Naive thymus-derived CD4-positive, alpha-beta T cell (primary cell): Measurements from ENCODE around the gene MYH14. TPM values are rescaled to one million over a fixed set of nuclear protein-coding genes. Genes with fewer than 3 reads are reported as not detected.

Experiments
- ATAC-seq: fragments of 150-1000 bp; cut with Tn5 transposase; 2 replicates; pipeline ENCODE4 v1.10.0; 2021; ENCODE audit warnings: mild to moderate bottlenecking, moderate library complexity
- CTCF ChIA-PET: fragments of 350-600 bp; sonication (Branson Sonifier 250); formaldehyde crosslinking; loops from one replicate; lab custom pipeline; 2021; ENCODE audit warnings: antibody characterized with exemption; lab: Charles Lee
- POLR2A ChIA-PET: fragments of 350-600 bp; sonication (Branson Sonifier 250); formaldehyde crosslinking; loops from one replicate; lab custom pipeline; 2021; ENCODE audit warnings: antibody characterized with exemption, inconsistent platforms; lab: Charles Lee
- DNase-seq, 9 donors: peaks; one replicate each; pipeline versions ENCODE4 v3.0.0 to v3.0.0-alpha.2; 2020 to 2022; ENCODE audit warnings: mixed read lengths in 1 of 9
- H3K27ac ChIP-seq: one replicate; pipeline ENCODE4 v1.7.0; 2013; ENCODE audit warnings: mild to moderate bottlenecking, low read depth, low read length, moderate library complexity
- H3K27me3 ChIP-seq, 2 donors: one replicate each; pipeline ENCODE4 v1.7.0; 2013; ENCODE audit warnings: low read length in 2 of 2, mild to moderate bottlenecking in 2 of 2, moderate library complexity in 2 of 2; ENCODE audit not compliant: control insufficient read depth in 2 of 2, insufficient read depth in 2 of 2
- H3K36me3 ChIP-seq, 3 experiments: 1 replicate in 2 of 3; 2 replicates in 1 of 3; pipeline ENCODE4 v1.7.0; 2013; ENCODE audit warnings: low read length in 3 of 3, mild to moderate bottlenecking in 3 of 3, moderate library complexity in 1 of 3; ENCODE audit not compliant: insufficient read depth in 3 of 3, control insufficient read depth in 2 of 3
- H3K4me1 ChIP-seq, 2 donors: one replicate each; pipeline ENCODE4 v1.7.0; 2013; ENCODE audit warnings: low read length in 2 of 2, mild to moderate bottlenecking in 2 of 2, moderate library complexity in 1 of 2; ENCODE audit not compliant: control insufficient read depth in 2 of 2, insufficient read depth in 2 of 2
- H3K4me3 ChIP-seq: 2 replicates; pipeline ENCODE4 v1.7.0; 2013; ENCODE audit warnings: mild to moderate bottlenecking, low read length
- H3K9me3 ChIP-seq, 3 experiments: 1 replicate in 2 of 3; 2 replicates in 1 of 3; pipeline ENCODE4 v1.7.0; 2013; ENCODE audit warnings: low read length in 3 of 3; ENCODE audit not compliant: control insufficient read depth in 2 of 3
- H3K27ac Mint-ChIP-seq, 9 donors: one replicate each; pipeline ENCODE4 v1.8.0; 2020 to 2022; ENCODE audit warnings: mixed read lengths in 9 of 9, mild to moderate bottlenecking in 8 of 9, moderate library complexity in 5 of 9, inconsistent platforms in 2 of 9
- H3K27me3 Mint-ChIP-seq, 5 donors: one replicate each; pipeline ENCODE4 v1.8.0; 2021 to 2022; ENCODE audit warnings: mixed read lengths in 5 of 5, mild to moderate bottlenecking in 1 of 5
- H3K36me3 Mint-ChIP-seq, 5 donors: one replicate each; pipeline ENCODE4 v1.8.0; 2020 to 2022; ENCODE audit warnings: mixed read lengths in 5 of 5, mild to moderate bottlenecking in 3 of 5, inconsistent platforms in 1 of 5
- H3K4me1 Mint-ChIP-seq, 7 donors: one replicate each; pipeline ENCODE4 v1.8.0; 2020 to 2022; ENCODE audit warnings: mixed read lengths in 7 of 7, mild to moderate bottlenecking in 3 of 7, inconsistent platforms in 1 of 7
- H3K4me3 Mint-ChIP-seq, 10 donors: one replicate each; pipeline ENCODE4 v1.8.0; 2020 to 2022; ENCODE audit warnings: mild to moderate bottlenecking in 10 of 10, mixed read lengths in 10 of 10, moderate library complexity in 6 of 10, inconsistent platforms in 2 of 10
- H3K9me3 Mint-ChIP-seq, 11 donors: one replicate each; pipeline ENCODE4 v1.8.0; 2020 to 2022; ENCODE audit warnings: mixed read lengths in 11 of 11, mild to moderate bottlenecking in 4 of 11, inconsistent platforms in 1 of 11, moderate library complexity in 1 of 11
- intact Hi-C, 2 donors: fragments of 100-400 bp; cut with micrococcal nuclease; formaldehyde crosslinking; loops; one replicate each; pipeline ENCODE4 v1.15.1; 2023
- polyA plus RNA-seq, 2 donors: library from polyadenylated mRNA; unstranded; fragments of 300-500 nt; fragmentation: Illumina TruSeq; gene quantifications; one replicate each; pipeline ENCODE4 v1.2.3, GENCODE V29; 2021
- total RNA-seq, 6 experiments: library from RNA in 5 of 6; stranded (reverse) in 5 of 6; gene quantifications; 1 replicate in 5 of 6; 2 replicates in 1 of 6; pipeline ENCODE4 v1.2.3 and lab custom pipeline; 2021 to 2026

Gene MYH14
- total and polyA plus RNA-seq, 7 experiments from 2014 or later: not detected

GRCh38 chr19:50285833-50286232, 82.4 kb downstream of the MYH14 start:
- Mint-ChIP-seq H3K4me3 (no peak overlapping the region), H3K27ac (no peak overlapping the region), H3K27me3 (peaks cover 0 to 42% (median 32%) of the 10 kb centered on the region in 5 donors), H3K36me3 (peaks cover 0 to 22% (median 0%) of the 10 kb centered on the region in 5 donors), H3K9me3 (peaks cover 7 to 55% (median 22%) of the 10 kb centered on the region in 11 donors), H3K4me1 (peaks cover 0 to 4% (median 2%) of the 10 kb centered on the region in 7 donors)
- no peaks in the 10 kb centered on the region for H3K27me3 ChIP-seq
- intact Hi-C loops: no loop called here
- no peak overlapping the region for H3K27ac ChIP-seq
- DNase-seq (no peak), ATAC-seq (no peak)
- no peak overlapping the region for H3K4me3 ChIP-seq
- H3K36me3 ChIP-seq: no peaks in the 10 kb centered on the region
- POLR2A ChIA-PET: no interaction called here
- H3K4me1 ChIP-seq: no peaks in the 10 kb centered on the region
- peaks cover 0 to 12% (median 0%) of the 10 kb centered on the region in 3 experiments for H3K9me3 ChIP-seq
- CTCF ChIA-PET: no interaction called here

- peaks cover 7 to 55% (median 22%) of the 10 kb centered on the region in 11 donors for H3K9me3 Mint-ChIP-seq
Observed at GRCh38 chr19:50286443-50286842, 83.0 kb downstream of the MYH14 start.

GRCh38 chr19:50287331-50287730, 83.9 kb downstream of the MYH14 start:
- intact Hi-C loops: no loop called here
- H3K27ac Mint-ChIP-seq: no peak overlapping the region
- H3K27ac ChIP-seq: no peak overlapping the region
- peaks cover 0 to 22% (median 0%) of the 10 kb centered on the region in 5 donors for H3K36me3 Mint-ChIP-seq
- H3K4me3 Mint-ChIP-seq: no peak overlapping the region
- peaks cover 0 to 51% (median 32%) of the 10 kb centered on the region in 5 donors for H3K27me3 Mint-ChIP-seq
- no peak for ATAC-seq
- DNase-seq: no peak
- H3K27me3 ChIP-seq: no peaks in the 10 kb centered on the region
- peaks cover 0 to 12% (median 0%) of the 10 kb centered on the region in 3 experiments for H3K9me3 ChIP-seq
- ChIA-PET CTCF (no interaction called here), POLR2A (no interaction called here)
- peaks cover 0 to 4% (median 2%) of the 10 kb centered on the region in 7 donors for H3K4me1 Mint-ChIP-seq
- H3K4me3 ChIP-seq: no peak overlapping the region
- H3K9me3 Mint-ChIP-seq: peaks cover 7 to 55% (median 22%) of the 10 kb centered on the region in 11 donors
- H3K36me3 ChIP-seq: no peaks in the 10 kb centered on the region
- H3K4me1 ChIP-seq: no peaks in the 10 kb centered on the region

More at GRCh38 chr19:50286443-50286842, 83.0 kb downstream of the MYH14 start:
- Histone ChIP-seq H3K27me3 (no peaks in the 10 kb centered on the region), H3K27ac (no peak overlapping the region), H3K9me3 (peaks cover 0 to 12% (median 0%) of the 10 kb centered on the region in 3 experiments), H3K4me1 (no peaks in the 10 kb centered on the region), H3K4me3 (no peak overlapping the region), H3K36me3 (no peaks in the 10 kb centered on the region)
- ATAC-seq (no peak), DNase-seq (no peak)
- Mint-ChIP-seq H3K4me3 (no peak overlapping the region), H3K27me3 (peaks cover 0 to 47% (median 32%) of the 10 kb centered on the region in 5 donors), H3K27ac (no peak overlapping the region), H3K36me3 (peaks cover 0 to 22% (median 0%) of the 10 kb centered on the region in 5 donors), H3K4me1 (peaks cover 0 to 4% (median 2%) of the 10 kb centered on the region in 7 donors)
- POLR2A ChIA-PET: no interaction called here
- CTCF ChIA-PET: no interaction called here
- intact Hi-C loops: no loop called here

GRCh38 chr19:50288954-50289353, 85.5 kb downstream of the MYH14 start:
- peaks cover 7 to 55% (median 26%) of the 10 kb centered on the region in 11 donors for H3K9me3 Mint-ChIP-seq
- Histone ChIP-seq H3K27me3 (no peaks in the 10 kb centered on the region), H3K4me3 (no peak overlapping the region), H3K9me3 (peaks cover 0 to 12% (median 0%) of the 10 kb centered on the region in 3 experiments), H3K4me1 (no peaks in the 10 kb centered on the region), H3K36me3 (no peaks in the 10 kb centered on the region), H3K27ac (no peak overlapping the region)
- ChIA-PET CTCF (no interaction called here), POLR2A (no interaction called here)
- H3K4me3 Mint-ChIP-seq: no peak overlapping the region
- H3K27ac Mint-ChIP-seq: no peak overlapping the region
- no peak for ATAC-seq
- intact Hi-C loops: no loop called here
- H3K27me3 Mint-ChIP-seq: peaks cover 0 to 63% (median 46%) of the 10 kb centered on the region in 5 donors
- H3K4me1 Mint-ChIP-seq: no peaks in the 10 kb centered on the region
- no peak for DNase-seq
- peaks cover 0 to 22% (median 4%) of the 10 kb centered on the region in 5 donors for H3K36me3 Mint-ChIP-seq

- Mint-ChIP-seq H3K27me3 (peaks cover 0 to 69% (median 48%) of the 10 kb centered on the region in 5 donors), H3K27ac (no peak overlapping the region), H3K4me3 (no peak overlapping the region), H3K9me3 (peaks cover 7 to 52% (median 24%) of the 10 kb centered on the region in 11 donors), H3K4me1 (no peaks in the 10 kb centered on the region), H3K36me3 (peaks cover 0 to 22% (median 6%) of the 10 kb centered on the region in 5 donors)
- Histone ChIP-seq H3K4me1 (no peaks in the 10 kb centered on the region), H3K27me3 (no peaks in the 10 kb centered on the region), H3K9me3 (peaks cover 0 to 12% (median 0%) of the 10 kb centered on the region in 3 experiments), H3K36me3 (no peaks in the 10 kb centered on the region), H3K27ac (no peak overlapping the region), H3K4me3 (no peak overlapping the region)
- ATAC-seq (no peak), DNase-seq (no peak)
- intact Hi-C loops: no loop called here
- ChIA-PET CTCF (no interaction called here), POLR2A (no interaction called here)
Observed at GRCh38 chr19:50290011-50290410, 86.6 kb downstream of the MYH14 start.

GRCh38 chr19:50290775-50291174, 87.4 kb downstream of the MYH14 start:
- H3K36me3 ChIP-seq: no peaks in the 10 kb centered on the region
- H3K27ac Mint-ChIP-seq: no peak overlapping the region
- DNase-seq (no peak), ATAC-seq (no peak)
- H3K27ac ChIP-seq: no peak overlapping the region
- H3K9me3 Mint-ChIP-seq: peaks cover 3 to 44% (median 18%) of the 10 kb centered on the region in 11 donors
- no peaks in the 10 kb centered on the region for H3K4me1 ChIP-seq
- peaks cover 0 to 9% (median 0%) of the 10 kb centered on the region in 3 experiments for H3K9me3 ChIP-seq
- peak overlapping the region in 1 of 10 donors; percentile 0 for H3K4me3 Mint-ChIP-seq
- CTCF ChIA-PET: no interaction called here
- POLR2A ChIA-PET: no interaction called here
- no peak overlapping the region for H3K4me3 ChIP-seq
- peaks cover 0 to 19% (median 6%) of the 10 kb centered on the region in 5 donors for H3K36me3 Mint-ChIP-seq
- no peaks in the 10 kb centered on the region for H3K27me3 ChIP-seq
- no peaks in the 10 kb centered on the region for H3K4me1 Mint-ChIP-seq
- intact Hi-C loops: no loop called here
- H3K27me3 Mint-ChIP-seq: peaks cover 0 to 69% (median 43%) of the 10 kb centered on the region in 5 donors
